AG09319 (cell line): ENCODE results near the gene FANCC.
"Not testable (repeated sequence)": the region's sequence is repeated elsewhere in the genome, so short reads cannot be mapped to it uniquely, and the experiment has no call there.

Experiments
- DNase-seq: peaks from one replicate; pipeline ENCODE4 v3.0.0-alpha.2; 2010; ENCODE audit warnings: low read depth; ENCODE audit errors: extremely low read depth
- CTCF ChIP-seq: IDR thresholded peaks from 2 replicates; pipeline ENCODE4 v1.5.1; 2011; ENCODE audit warnings: low read depth, mild to moderate bottlenecking, inconsistent platforms, low read length, moderate library complexity

The FANCC gene

GRCh38 chr9:95296761-95297160 lies 20.7 kb downstream of the FANCC start:
- TF ChIP-seq CTCF, result no peak
- DNase-seq, result no peak

- not testable (repeated sequence) for DNase-seq
Observed at GRCh38 chr9:95293296-95293695, 24.2 kb downstream of the FANCC start.

DNA sequence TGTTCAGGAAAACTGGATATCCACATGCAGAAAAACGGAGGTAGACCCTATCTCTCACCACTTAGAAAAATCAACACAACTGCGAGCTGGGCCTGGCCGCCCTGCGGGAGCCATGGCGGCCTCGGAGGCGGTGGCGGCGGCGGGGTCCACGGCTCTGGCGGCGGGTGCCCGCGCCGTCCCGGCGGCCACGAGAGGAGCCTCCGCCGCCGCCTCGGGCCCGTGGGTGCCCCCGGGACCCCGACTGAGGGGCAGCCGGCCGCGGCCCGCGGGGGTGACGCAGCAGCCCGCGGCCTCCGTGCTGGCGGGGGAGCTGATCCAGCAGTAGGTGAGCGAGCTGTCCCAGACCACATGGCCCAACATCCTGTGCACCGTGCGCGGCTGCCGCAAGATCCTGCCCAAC lies 25.3 kb downstream of the FANCC start:
- no peak for TF ChIP-seq CTCF
- no peak for DNase-seq

GRCh38 chr9:95286151-95286550 lies 31.4 kb downstream of the FANCC start:
- no peak for TF ChIP-seq CTCF
- no peak for DNase-seq

DNA sequence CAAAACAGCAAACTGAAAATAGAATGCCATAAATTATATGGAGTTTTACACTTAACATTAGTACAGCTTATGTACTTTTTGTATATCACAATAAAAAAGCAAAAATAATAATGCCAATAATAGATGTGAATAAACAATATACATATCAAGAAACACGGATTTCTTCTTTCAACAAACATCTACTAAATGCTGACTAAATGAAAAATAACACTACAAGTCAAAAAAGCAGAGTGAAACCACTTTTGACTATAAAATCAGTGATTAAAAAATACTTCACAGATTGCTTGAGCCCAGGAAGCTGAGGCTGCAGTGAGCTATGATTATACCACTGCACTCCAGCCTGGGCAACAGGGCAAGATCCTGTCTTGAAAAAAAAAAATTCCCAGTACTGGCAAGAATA lies 32.2 kb downstream of the FANCC start:
- DNase-seq, result no peak
- TF ChIP-seq CTCF, result no peak

DNA sequence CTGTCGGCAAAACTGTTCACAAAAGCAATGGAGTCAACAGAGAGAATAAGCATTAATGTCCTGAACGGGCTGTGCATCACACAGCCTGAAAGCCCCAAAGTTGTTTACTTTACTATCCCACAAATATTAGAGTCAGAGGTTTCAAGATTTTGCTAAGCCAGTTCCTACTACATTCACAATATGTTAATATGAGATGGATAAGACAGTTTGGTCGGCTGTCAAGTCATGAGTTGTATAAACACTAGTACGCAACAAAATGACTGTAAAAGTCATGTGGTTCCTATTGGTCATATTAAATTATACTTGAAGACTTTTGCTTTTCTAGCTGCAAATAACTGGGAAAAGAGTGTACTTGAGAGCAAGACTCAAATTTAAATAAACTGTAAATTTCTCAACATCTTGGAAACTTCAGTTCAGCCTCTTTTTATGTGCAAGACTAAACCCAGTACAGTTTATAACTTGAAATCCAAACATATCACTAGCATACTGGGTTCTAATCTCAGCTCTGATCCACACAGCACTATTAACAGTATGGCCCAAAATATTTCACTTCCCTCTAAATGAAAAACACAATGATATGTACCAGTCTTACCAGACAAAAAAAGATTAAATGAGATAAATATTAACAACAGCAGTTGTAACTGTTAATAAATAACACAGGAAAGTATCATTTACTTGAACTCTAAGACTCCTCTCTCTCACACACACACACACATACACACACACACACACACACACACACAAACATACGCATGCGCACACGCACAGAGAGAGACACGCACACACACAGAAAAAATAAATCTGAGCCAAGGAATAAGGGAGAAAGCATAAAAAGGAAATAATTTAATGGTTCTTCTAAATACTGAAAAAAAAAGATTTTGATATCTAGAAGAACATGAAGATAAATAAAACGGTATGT lies 33.1 kb downstream of the FANCC start:
- DNase-seq, result peak; percentile 71
- TF ChIP-seq CTCF, result no peak

- TF ChIP-seq CTCF, result no peak
- DNase-seq, result no peak
Observed at GRCh38 chr9:95283673-95284072, 33.8 kb downstream of the FANCC start.

- no peak for TF ChIP-seq CTCF
- DNase-seq, result no peak
Observed at GRCh38 chr9:95282332-95282731, 35.2 kb downstream of the FANCC start.
